ENCODE measurements around the gene NYNRIN.

Gene NYNRIN

GRCh38 chr14:24456980-24457379, 58.2 kb downstream of the NYNRIN start:
- DNase-seq (ENCODE audit: low read depth) = no peak

GRCh38 chr14:24458736-24459135, 59.9 kb downstream of the NYNRIN start:
- no peak for DNase-seq (ENCODE audit: low read depth)

DNA sequence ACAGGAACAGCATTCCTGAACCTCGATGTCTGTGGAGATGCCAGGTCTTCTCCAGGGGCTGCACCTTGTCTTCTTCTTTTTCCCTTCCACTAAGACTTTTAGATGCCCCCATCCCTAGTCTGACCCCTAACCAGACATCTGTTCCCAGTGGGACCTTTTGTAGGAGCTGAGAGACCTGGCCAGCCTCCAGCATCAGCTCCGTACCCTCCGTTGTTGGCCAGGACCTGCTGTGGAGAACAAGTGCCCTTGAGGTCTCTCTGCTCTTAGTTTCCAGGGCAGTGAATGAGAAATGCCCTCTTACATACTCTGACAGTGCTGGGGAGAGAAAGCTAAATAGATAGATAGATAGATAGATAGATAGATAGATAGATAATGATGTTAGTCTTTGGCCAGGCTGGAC, 60.5 kb downstream of the NYNRIN start:
- DNase-seq (ENCODE audit: low read depth) = no peak

DNA sequence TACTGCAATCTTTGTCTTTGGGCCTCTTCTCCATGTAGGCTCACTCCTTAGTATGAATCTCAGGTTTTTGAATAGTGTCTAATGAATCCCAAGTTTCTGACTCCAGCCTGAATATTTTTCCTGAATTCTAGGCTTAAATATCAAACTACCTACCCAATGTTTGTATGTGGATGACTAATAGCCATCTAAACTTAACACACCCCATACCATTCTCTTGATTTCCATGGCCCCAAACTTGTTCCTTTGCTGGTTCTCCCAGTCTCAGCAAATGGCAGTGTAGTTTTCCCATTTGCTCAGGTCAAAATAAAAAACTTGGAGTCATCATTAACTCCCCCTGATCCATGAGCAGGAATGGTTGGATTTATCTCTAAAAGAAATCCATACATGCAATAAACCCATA, 62.5 kb downstream of the NYNRIN start:
- DNase-seq (ENCODE audit: low read depth) = no peak

DNA sequence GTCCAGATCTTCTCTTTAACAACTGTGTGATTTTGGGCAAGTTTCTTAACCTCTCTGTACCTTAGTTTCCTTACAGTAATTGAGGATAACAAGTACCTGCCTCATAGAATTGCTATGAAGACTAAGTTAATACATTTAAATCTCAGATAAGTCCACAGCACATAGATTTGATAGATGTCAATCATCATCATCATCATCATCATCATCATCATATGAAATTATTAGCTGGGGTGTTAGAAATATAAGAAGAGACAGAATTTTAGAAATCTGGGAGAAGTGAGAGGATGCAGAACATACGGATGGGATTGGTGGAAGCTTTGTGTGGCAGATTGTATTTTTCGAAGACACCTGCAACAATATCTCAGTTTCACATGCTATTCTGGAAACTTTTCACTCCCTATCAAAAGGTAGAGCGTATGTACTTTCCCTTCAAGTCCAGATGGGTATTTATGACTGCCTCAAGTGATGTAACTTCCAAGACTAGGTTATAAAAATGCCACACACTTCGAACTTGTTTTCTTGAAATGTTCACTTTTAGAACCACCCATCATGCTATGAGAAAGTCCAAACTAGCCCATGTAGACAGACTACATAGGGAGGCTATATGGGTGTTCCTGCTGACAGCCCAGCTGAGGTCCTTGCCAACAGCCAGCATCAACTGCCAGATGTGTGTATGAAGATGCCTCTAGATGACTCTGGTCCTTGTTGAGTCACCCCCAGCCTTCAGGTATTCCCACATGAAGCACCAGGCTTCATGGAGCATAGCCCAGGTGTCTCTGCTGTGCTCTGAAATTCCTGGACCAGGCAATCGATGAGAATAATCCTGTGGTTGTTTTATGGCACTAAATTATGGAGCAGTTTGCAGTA, 64.4 kb downstream of the NYNRIN start:
- DNase-seq (ENCODE audit: low read depth) = no peak

GRCh38 chr14:24463884-24464785, 65.3 kb downstream of the NYNRIN start:
- no peak for DNase-seq (ENCODE audit: low read depth)

DNA sequence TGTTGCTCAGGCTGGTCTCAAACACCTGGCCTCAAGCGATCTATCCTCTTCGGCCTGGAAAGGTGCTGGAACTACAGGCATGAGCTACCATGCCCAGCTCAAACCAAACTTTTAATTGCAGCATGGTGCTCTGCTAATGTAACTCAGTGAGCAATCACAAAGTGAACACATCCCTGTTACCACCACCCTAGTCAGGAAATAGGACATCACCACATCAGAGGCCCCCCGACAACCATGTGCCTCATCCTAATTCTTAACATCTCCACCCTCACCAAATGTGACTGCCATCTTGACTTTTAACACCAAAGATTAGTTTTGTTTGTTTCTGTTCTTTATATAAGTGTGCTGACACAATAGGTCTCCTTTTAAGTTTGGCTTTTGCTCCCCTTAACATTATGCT, 66.6 kb downstream of the NYNRIN start:
- no peak for DNase-seq (ENCODE audit: low read depth)

DNA sequence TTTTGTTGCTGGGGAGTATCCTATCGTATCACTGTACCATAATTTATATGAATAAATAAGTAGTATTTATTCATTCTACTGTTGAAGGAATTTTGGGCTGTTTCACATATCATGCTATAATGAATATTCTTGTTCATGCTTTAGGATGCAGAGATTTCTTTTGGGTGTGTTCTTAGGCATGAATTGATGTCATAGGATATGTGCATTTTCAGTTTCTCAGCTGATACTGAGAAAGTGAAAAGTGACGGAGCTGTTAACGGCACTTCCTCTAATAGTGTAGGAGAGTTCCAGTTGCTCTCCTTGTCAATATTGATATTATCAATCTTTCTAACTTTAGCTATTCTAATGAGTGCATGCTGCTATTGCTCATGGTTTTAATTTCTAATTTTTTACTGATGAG, 67.0 kb downstream of the NYNRIN start:
- DNase-seq (ENCODE audit: low read depth) = no peak

Measured in activated T-helper 1 cell treated with Interleukin-2 at 50 U/mL for 16 hours (primary cell).